Lung (tissue), 12 donors: ENCODE data around the gene GLIS2. TPM values are rescaled to one million over a fixed set of nuclear protein-coding genes. Genes with fewer than 3 reads are reported as not detected.
A peak's percentile ranks its signal among the peaks of the same experiment; 100 is the strongest.
"Not testable (repeated sequence)": the region's sequence is repeated elsewhere in the genome, so short reads cannot be mapped to it uniquely, and the experiment has no call there.

Experiments
- ATAC-seq: fragments of 200-7000 bp; cut with Tn5 transposase; one replicate; pipeline ENCODE4 v1.9.1; 2020; ENCODE audit warnings: moderate number of reproducible peaks; ENCODE audit not compliant: insufficient read depth, low FRiP score
- DNase-seq, 3 donors: peaks; one replicate each; pipeline ENCODE4 v3.0.0-alpha.2; 2013 to 2017
- H3K27ac ChIP-seq, 2 donors: one replicate each; pipeline ENCODE4 v1.5.1; 2013; ENCODE audit warnings: mild to moderate bottlenecking in 2 of 2, moderate library complexity in 2 of 2, control low read depth in 1 of 2, inconsistent platforms in 1 of 2, low read depth in 1 of 2, low read length in 1 of 2
- H3K27me3 ChIP-seq, 3 donors: one replicate each; pipeline ENCODE4 v1.5.1; 2013; ENCODE audit warnings: low read length in 2 of 3; ENCODE audit not compliant: control insufficient read depth in 3 of 3, insufficient read depth in 3 of 3
- H3K36me3 ChIP-seq, 4 donors: one replicate each; pipeline ENCODE4 v1.5.1; 2013; ENCODE audit warnings: low read length in 4 of 4, mild to moderate bottlenecking in 1 of 4, moderate library complexity in 1 of 4; ENCODE audit not compliant: control insufficient read depth in 4 of 4, insufficient read depth in 4 of 4
- H3K4me1 ChIP-seq, 5 donors: one replicate each; pipeline ENCODE4 v1.5.1; 2013; ENCODE audit warnings: low read length in 5 of 5, mild to moderate bottlenecking in 2 of 5, moderate library complexity in 1 of 5; ENCODE audit not compliant: control insufficient read depth in 5 of 5, insufficient read depth in 5 of 5
- H3K4me3 ChIP-seq: one replicate; pipeline ENCODE4 v1.5.1; 2013; ENCODE audit warnings: mild to moderate bottlenecking, control low read depth, moderate library complexity
- H3K9ac ChIP-seq, 2 donors: one replicate each; pipeline ENCODE4 v1.5.1; 2013; ENCODE audit warnings: low read length in 2 of 2, control low read depth in 1 of 2; ENCODE audit not compliant: insufficient read depth in 1 of 2
- H3K9me3 ChIP-seq, 4 donors: one replicate each; pipeline ENCODE4 v1.5.1; 2013; ENCODE audit warnings: low read length in 3 of 4, mild to moderate bottlenecking in 1 of 4, moderate library complexity in 1 of 4; ENCODE audit not compliant: control insufficient read depth in 4 of 4, insufficient read depth in 3 of 4
- CTCF ChIP-seq: IDR thresholded peaks from 2 replicates; pipeline ENCODE4 v1.5.1; 2012; ENCODE audit warnings: mild to moderate bottlenecking; ENCODE audit errors: control extremely low read depth, extremely low read depth
- WGBS, 2 donors: extraction: QIAGEN DNeasy Blood & Tissue Kit; methylation state at CpG; one replicate each; pipeline ENCODE4 v1.1.7; 2013; 5-methylcytosine and 5-hydroxymethylcytosine counted together
- polyA plus RNA-seq, 2 donors: library from polyadenylated mRNA; stranded (reverse); fragments of 200-250 nt; gene quantifications; one replicate each; pipeline ENCODE4 v1.2.1, GENCODE V29; 2013
- total RNA-seq, 2 donors: library from RNA; depleted of rRNA in 1 of 2; stranded (reverse); fragments of >200 nt in 1 of 2; gene quantifications; one replicate each; pipeline ENCODE4 v1.2.1, GENCODE V29; 2014 to 2021
- donor health status: control.
- donor health status: control.
- donor health status: Bipolar disorder and iron deficiency.
- donor health status: healthy.
- donor health status: DM: yes; HTN: yes; CAD: no.

The GLIS2 gene
- total and polyA plus RNA-seq, 4 donors = 8.8 to 25.5 (median 14.9) TPM

DNA sequence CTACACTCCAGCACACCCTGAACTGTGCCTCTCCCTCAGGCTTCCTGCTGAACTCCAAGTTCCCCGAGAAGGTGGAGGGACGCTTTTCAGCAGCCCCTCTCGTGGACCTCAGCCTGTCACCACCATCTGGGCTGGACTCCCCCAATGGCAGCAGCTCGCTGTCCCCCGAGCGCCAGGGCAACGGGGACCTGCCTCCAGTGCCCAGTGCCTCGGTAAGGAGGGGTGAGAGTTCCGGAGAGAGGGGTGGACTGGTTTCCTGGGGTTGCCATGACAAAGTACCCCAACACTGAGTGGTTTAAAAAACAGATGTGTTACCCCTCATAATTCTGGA is 17.4 kb downstream of the GLIS2 start:
- WGBS, 2 donors = 40 to 70% methylated on average over 9 of the region's 9 CpGs
- no peaks in the 10 kb centered on the region for H3K27me3 ChIP-seq
- TF ChIP-seq CTCF = no peak
- no peak for ATAC-seq
- no peak overlapping the region for H3K27ac ChIP-seq
- H3K4me3 ChIP-seq = no peak overlapping the region
- H3K9ac ChIP-seq = no peak overlapping the region
- H3K9me3 ChIP-seq = no peaks in the 10 kb centered on the region
- H3K4me1 ChIP-seq = peaks cover 0 to 14% (median 11%) of the 10 kb centered on the region in 5 donors
- H3K36me3 ChIP-seq = peaks cover 0 to 29% (median 13%) of the 10 kb centered on the region in 4 donors
- no peak for DNase-seq

- peaks cover 0 to 31% (median 15%) of the 10 kb centered on the region in 4 donors for H3K36me3 ChIP-seq
- not testable (repeated sequence) for DNase-seq
These were observed 17.8 kb downstream of the GLIS2 start for GRCh38 chr16:4333714-4334113.

GRCh38 chr16:4334724-4335495 is 19.0 kb downstream of the GLIS2 start:
- TF ChIP-seq CTCF = no peak
- Histone ChIP-seq H3K36me3 (peaks cover 0 to 36% (median 15%) of the 10 kb centered on the region in 4 donors), H3K4me1 (peaks cover 0 to 15% (median 7%) of the 10 kb centered on the region in 5 donors), H3K27ac (no peak overlapping the region), H3K27me3 (no peaks in the 10 kb centered on the region), H3K9me3 (no peaks in the 10 kb centered on the region), H3K4me3 (no peak overlapping the region), H3K9ac (no peak overlapping the region)
- DNase-seq = peak in 1 of 3 donors; percentile 43
- 89 to 90% methylated on average over 32 of the region's 32 CpGs for WGBS, 2 donors
- no peak for ATAC-seq

More at GRCh38 chr16:4333714-4334113, 17.8 kb downstream of the GLIS2 start:
- H3K4me1 ChIP-seq = peaks cover 0 to 11% (median 7%) of the 10 kb centered on the region in 5 donors
- not testable (repeated sequence) for H3K27me3 ChIP-seq, H3K9me3 ChIP-seq, H3K9ac ChIP-seq, ATAC-seq, H3K4me3 ChIP-seq, H3K27ac ChIP-seq
- WGBS, 2 donors = 92 to 93% methylated on average over 9 of the region's 9 CpGs

GRCh38 chr16:4336701-4337539 is 21.1 kb downstream of the GLIS2 start:
- WGBS, 2 donors = 87 to 89% methylated on average over 36 to 41 of the region's 41 CpGs
- DNase-seq (no peak), ATAC-seq (no peak)
- no peaks in the 10 kb centered on the region for H3K9me3 ChIP-seq
- no peaks in the 10 kb centered on the region for H3K27me3 ChIP-seq
- no peak overlapping the region for H3K27ac ChIP-seq
- no peak overlapping the region for H3K9ac ChIP-seq
- H3K4me1 ChIP-seq = peaks cover 0 to 26% (median 7%) of the 10 kb centered on the region in 5 donors
- H3K4me3 ChIP-seq = no peak overlapping the region
- no peak for TF ChIP-seq CTCF
- peaks cover 0 to 46% (median 15%) of the 10 kb centered on the region in 4 donors for H3K36me3 ChIP-seq
